Measurements from ENCODE around the gene CLDN24.

Gene CLDN24

DNA sequence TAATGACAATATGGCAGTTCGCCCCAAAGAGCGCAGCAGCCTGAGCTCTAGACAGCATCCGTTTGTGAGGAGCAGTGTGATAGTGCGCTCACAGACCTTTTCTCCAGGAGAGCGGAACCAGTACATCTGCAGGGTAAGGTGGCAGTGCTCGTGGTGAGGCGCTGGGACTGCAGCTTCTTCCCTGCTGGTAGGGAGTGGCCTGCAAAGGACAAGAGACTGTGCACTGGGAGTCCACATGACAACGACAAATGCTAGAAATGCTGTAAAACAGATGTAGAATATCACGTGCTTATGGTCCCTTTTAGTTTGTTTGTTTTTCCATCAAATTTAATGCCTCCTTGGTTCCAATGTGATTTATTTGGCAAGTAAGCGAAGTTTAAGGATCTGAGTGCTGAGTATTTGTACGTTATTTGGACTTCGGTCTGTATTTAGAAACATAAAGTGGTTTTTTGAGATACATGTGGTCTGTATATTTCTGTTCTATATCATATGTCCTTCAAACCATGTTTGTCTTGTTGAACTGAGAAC, 37.9 kb downstream of the CLDN24 start:
- no peak for DNase-seq (ENCODE audit: low spot score)

DNA sequence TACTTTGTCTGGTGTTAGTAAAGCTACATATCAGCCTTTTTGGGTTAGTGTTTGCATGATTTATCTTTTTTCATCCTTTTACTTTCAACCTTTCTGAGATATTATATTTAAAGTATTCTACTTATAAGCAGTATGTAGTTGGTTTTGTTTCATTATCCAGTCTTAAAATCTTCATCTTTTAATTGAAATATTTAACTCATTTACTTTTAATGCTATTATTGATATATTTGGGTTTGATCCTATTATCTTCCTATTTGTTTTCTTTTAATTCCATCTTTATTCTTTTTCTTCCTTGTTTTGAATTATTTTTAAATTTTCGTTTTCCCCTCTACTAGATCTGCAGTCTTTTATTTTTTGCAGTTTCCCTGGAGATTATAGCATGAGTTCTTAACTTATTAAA, 46.1 kb downstream of the CLDN24 start:
- no peak for DNase-seq (ENCODE audit: low spot score)

DNA sequence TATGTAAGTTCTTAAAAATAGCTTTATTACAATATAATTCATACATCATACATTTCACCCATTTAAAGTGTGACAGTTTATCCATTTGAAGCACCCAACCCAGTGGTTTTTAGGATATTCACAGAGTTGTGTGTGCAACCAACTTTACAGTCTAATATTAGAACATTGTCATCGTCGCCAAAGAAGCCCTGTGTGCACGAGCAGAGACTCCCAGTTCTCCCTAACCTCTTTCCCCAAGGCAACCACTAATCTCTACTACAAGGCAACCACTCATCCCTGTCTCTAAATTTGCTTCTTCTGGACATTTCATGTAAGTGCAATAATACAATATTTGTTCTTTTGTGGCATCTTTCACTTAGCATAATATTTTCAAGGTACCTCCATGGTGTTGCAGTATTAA, 49.8 kb downstream of the CLDN24 start:
- no peak for DNase-seq (ENCODE audit: low spot score)

All from left forelimb (tissue), 1 donor.